Measurements from ENCODE around the gene ELL2.
"Not testable (repeated sequence)": the region's sequence is repeated elsewhere in the genome, so short reads cannot be mapped to it uniquely, and the experiment has no call there.

The ELL2 gene

DNA sequence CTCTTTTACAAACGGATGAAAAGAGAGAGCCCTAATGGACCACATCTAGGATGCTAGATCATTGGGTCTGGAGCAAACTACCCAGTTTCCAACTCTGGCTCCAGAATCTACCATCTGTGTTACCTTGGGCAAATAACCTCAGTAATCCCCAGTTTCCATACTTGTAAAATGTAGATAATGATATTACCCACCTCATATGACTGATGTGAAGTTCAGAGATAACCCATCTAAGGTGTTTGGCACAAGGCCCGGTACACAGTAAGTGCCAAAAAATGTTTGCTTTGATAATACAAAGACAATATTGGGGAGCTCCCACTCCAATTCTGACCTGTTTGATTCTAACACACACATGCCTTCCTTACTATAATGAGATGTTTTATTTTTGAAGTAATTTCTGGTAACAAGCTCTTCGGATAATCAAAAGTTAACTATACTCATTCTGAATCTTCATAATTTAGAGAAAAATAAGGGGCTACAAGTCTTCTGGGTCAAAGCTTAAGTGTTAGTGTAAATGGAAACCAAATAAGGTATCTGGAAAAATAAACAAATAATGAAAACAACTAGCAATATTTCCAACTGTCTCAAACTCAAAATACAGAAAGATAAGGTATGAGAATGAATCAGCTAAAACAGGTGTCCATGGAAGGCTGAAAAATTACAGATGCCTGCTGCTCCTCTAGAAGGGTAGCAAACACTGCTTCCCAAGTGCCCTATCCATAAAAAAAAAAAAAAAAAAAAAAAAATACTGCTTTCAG, 30.4 kb downstream of the ELL2 start:
- DNase-seq (ENCODE audit: low read depth in 2 of 3, low spot score in 1 of 3) = no peak

DNA sequence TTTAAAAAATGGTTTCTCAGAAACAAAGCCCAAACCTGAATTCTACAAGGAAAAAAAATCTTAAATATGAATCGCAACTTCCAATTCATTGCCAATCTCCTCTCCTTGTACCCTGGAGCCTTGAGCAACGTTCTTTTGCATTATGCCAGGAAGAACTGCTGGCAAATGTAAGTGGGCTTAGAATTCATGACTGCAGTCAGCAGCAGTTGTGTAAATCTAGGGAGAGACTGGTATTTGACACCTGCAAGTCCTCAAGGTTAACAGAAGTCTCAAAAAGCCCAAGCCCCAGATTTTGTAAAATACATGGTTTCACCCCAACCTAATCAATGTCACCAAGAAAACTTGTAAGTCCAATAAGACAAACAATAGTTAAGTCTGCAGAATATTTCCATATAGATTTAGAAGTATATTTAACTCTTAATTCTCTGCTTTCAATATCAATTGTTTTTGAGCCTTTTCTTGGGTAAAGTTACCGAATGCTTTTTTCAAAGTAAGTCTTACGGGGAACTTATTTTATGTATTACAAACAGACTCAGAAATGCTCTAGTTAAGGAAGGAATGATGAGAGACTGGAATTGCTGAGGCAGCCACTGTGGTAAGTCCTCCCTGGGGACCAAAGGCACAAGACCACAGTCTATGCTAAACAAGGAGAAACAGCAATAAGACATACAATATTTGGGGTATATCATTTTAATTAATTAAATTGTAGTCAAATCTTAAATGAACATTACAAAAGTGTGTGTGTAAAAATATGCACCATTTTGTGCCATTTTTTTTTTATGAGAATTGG, 31.3 kb downstream of the ELL2 start:
- no peak for DNase-seq (ENCODE audit: low read depth in 2 of 3, low spot score in 1 of 3)

DNA sequence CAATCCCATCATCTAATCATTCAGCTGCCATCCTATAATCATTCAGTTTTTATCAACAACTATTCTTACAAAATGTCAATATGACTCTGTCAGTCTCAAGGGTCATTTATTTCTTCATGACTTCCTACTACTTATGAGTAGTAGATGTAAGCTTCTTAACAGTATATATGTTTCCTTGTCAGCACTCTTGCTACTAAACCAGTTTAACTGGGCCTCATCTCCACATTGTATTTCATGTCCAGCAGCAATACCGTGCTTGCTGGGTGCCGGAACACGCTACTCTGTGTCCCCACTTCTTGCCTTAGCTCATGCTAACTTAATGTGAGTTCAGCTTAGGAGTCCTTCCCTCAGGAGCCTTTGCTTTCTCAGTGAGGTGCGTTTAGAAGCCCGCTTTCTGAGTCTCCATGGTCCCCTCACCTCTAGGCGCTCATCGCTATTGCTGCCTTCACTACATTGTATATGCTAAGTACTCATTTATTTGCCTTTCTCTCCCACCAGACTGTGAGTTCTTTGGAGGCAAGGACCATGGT, 32.9 kb downstream of the ELL2 start:
- no peak for DNase-seq (ENCODE audit: low read depth in 2 of 3, low spot score in 1 of 3)

DNA sequence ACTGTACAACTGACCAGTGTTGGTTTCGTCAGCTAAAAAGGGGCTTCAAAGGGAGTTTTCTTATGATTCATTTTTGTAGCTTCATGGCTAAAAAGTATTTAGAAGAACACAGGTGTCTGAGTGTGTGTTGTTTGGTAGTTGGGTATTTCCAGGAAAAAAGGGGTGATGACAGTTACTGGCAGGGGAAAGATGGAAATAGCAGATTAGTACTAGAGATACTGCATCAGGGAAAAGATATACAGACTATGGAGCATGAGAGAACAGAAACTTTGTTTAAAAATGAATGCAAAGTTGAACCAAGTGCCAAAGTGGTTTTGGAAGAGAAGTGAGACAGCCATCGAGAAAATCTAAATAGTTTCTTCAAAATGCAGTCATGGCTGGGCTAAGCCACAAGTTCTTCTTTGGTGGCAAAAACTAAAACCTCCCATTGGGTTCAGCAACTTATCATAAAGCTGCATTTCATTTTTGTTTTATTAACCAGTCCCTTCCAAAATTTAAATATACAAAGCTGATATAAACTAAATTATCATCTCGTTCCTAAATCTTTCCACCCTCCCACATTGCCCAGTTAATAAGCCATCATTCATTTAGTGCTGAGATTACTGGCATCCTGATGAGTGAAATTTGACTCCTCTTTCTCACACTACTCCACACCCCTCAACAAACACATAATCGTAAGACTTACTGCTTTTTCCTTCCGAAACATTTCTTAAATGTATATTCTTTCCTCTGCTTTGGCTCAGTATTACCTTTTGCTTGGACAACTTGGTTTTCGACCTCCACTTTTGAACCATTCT, 33.5 kb downstream of the ELL2 start:
- no peak for DNase-seq (ENCODE audit: low read depth in 2 of 3, low spot score in 1 of 3)

DNA sequence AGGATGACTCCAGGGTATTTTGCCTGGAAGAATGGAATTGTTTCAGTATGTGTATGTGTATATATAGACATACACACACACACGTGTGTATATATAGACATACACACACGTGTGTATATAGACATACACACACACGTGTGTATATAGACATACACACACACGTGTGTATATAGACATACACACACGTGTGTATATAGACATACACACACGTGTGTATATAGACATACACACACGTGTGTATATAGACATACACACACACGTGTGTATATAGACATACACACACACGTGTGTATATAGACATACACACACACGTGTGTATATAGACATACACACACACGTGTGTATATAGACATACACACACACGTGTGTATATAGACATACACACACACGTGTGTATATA, 34.4 kb downstream of the ELL2 start:
- DNase-seq (ENCODE audit: low read depth in 2 of 3, low spot score in 1 of 3) = not testable (repeated sequence)

DNA sequence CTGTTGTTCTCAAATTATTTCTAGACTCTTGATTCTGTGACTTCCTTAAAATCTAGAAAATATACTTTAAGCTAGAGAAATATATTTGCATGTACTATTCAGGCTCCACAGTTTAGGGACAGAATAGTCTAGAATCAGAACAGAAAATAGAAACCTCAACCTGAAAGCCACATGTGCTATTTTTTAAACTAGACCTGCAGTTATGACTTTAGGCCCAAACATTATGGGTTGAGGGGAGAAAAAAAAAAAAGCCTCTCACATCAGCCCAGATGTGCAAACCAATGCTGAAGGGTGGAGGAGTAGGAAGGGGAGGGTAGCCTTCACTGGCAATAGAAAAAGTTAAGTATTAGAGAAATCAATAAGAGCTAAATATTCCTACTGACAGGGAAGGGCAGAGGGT, 35.7 kb downstream of the ELL2 start:
- DNase-seq (ENCODE audit: low read depth in 2 of 3, low spot score in 1 of 3) = no peak

DNA sequence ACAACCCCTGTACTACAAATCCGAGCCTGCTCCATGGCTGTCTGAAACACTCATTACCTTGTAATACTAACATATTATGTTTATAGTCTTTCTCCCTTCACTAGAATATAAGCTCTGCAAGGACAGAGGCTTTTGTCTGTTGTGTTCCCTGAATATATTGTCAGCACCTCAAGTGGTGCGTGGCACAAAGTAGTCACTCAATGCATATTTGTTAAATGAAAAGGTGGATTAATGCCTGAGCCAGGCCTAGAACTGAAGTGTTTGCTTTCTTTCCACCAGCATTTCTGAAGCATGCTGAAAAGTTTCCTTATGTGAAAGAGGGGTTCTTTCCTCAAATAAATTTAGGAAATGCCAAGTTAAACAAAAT, 36.3 kb downstream of the ELL2 start:
- DNase-seq (ENCODE audit: low read depth in 2 of 3, low spot score in 1 of 3) = no peak

DNA sequence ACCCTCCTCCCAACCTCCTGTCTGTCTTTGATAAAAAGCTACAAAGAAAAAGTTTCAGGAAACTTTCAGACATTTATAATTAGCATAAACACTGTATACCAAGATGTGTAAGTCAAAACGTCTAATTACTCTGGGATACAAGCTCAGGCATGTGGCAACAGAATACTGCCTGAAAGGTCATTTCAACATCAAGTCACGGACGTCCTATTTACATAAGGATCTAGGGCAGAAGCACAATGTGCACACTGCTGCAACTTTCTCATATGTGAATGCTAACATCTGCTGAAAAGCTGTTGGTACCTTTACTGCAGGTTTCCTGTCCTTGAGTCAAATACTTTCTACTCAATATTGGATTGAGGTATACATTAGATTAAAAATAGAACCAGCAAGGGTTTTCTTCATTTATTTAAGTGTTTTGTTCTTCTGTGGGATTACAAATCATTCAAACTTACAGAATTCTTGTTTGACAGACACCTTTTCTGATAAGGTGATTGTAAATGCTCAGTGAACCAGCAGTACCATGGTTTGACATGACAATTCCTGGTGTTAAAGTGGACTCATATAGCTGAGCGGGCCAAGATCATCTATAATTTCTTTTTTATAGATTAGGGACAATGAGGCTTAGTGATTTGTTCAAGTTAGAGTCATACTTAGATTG, 36.8 kb downstream of the ELL2 start:
- DNase-seq (ENCODE audit: low read depth in 2 of 3, low spot score in 1 of 3) = no peak

DNA sequence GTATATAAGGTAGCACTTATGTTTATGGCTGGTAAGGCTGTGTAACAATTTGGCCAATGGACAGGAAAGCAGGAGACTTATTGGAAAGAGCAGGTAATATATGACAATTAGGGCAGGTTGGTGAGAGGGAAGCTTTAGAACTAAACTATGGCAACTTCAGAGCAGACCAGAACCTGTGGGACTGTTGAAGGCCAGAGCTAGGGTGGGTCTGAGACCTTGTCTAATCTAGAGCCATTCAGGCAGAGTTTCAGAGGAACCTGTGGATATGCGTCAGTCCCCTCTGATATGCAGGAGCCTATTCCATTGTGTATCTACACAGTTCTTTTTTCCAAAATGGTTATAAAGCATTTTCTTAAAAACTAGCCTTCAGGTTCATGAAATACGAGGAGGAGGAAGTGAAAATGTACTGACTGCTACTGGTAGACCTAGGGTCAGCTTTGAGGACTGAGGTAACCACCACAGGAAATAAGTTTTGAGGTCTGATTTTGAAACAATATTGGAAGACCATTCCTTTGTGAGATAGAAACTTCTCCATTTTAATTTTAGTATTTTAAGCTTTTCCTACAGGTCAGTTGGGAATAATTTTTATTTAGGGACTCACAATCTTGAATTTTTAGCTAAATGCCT, 37.6 kb downstream of the ELL2 start:
- no peak for DNase-seq (ENCODE audit: low read depth in 2 of 3, low spot score in 1 of 3)

DNA sequence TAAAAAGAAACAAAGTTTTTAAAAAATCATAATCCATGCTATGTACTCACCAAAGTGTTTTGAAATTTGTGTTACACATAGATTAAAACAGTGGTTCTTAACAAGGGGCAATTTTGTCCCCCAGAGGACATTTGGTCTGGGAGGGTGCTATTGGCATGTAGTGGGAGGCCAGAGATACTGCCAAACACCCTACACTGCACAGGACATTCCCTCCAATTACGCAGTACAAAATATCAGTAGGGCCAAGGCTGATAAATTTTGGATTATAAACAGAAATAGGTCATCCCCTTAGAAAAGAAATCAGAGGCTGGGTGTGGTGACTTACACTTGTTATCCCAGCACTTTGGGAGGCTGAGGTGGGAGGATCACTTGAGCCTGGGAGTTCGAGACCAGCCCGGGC, 38.9 kb downstream of the ELL2 start:
- no peak for DNase-seq (ENCODE audit: low read depth in 2 of 3, low spot score in 1 of 3)

DNA sequence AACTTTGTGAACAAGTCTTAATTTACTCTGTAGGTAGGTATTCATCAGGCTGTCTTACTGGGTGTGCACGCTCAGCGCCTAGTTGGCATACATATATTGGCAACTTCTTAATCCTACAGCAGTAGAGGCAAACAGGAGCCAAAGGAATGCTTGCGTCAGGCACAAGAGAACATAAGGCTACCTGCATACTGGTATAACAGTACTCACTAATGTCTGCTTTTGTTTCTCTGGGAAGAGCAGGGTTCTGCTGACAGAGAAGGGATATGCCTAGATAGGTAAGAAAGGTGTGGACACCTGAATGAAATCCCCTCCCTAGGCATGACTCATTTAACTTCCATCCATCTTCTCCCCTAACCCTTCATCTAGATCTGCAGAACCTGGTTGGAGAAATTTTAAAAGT, 40.1 kb downstream of the ELL2 start:
- no peak for DNase-seq (ENCODE audit: low read depth in 2 of 3, low spot score in 1 of 3)

DNA sequence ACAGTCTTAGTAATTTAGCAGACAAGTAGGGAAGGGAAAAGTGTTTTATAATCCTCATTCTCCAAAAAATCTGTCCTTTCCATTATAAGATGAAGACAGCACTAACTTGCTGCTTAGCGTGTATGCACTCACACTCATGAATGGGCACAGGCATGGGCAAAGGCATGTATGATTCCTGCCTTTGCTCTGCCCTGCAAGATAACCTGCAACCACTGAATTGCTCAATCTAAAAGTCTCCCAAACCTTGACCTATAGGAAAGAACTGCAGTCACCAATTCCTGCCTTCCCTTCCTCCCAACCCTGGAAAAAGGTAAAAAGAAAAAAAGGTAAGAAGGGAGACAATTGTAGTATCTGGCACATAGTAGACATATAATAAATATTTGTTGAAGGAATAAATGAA, 40.8 kb downstream of the ELL2 start:
- no peak for DNase-seq (ENCODE audit: low read depth in 2 of 3, low spot score in 1 of 3)

DNA sequence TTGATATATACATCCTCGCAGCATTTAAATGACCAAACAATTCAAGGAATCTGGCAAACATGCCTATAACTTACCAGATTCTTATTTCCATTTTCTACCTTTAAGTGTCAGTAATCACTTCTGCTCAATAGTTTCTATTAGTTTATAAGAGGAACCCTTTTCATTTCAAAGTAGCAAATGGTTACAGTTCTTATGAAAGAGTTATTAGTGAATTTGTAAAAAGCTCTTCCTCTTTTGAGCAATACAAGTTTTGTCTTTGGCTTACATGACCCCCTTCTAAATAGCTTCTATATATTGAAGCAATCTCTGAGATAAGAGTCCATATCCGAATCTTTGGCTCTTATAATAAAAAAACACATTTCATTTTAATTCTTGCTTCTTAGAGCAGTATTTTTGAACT, 42.0 kb downstream of the ELL2 start:
- no peak for DNase-seq (ENCODE audit: low read depth in 2 of 3, low spot score in 1 of 3)

DNA sequence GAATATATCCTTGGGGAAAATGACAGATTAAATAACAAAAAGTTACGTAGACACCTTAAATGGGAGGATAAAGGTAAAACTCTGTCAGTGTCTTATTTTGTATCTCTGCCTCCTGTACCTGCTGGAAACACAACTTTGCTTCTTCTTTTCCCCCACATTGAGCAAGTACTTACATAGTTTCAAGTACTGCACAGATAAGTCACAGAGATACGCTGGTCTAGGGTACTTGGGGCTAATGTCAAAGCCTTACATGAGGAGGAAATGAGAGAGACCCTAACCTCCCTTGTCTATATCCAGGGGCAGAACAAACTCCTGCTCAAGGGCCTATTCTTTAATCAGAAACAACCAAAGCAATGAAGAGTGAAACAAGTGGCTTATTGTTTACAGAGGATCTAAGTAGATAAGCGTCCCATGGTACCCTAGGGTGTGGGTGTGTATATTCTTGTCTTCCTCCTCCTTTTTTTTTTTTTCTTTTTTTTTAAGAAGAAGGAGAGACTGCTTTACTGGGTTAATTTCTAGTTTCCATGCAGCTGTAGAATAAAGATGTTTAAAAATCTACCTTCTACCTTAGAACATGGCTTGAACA, 43.1 kb downstream of the ELL2 start:
- DNase-seq (ENCODE audit: low read depth in 2 of 3, low spot score in 1 of 3) = no peak

DNA sequence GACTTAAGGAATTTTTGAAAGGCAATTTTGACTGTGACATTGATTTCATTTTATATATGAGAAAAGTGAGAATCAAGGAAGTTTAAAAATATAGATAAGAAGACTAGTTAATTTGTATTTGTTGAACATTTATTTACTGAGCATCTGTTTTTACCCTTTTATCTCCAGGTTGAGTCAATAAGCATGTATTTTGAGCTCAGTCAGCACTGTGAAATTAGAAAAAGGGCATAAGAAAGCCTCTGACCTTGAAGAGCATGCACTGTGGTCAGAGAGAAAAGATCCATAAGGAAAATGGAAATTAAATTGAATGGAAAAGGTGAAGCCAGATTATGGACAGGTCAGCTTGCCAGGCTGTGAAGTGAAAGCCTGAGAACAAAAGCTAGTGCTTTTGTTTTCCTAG, 44.4 kb downstream of the ELL2 start:
- no peak for DNase-seq (ENCODE audit: low read depth in 2 of 3, low spot score in 1 of 3)

DNA sequence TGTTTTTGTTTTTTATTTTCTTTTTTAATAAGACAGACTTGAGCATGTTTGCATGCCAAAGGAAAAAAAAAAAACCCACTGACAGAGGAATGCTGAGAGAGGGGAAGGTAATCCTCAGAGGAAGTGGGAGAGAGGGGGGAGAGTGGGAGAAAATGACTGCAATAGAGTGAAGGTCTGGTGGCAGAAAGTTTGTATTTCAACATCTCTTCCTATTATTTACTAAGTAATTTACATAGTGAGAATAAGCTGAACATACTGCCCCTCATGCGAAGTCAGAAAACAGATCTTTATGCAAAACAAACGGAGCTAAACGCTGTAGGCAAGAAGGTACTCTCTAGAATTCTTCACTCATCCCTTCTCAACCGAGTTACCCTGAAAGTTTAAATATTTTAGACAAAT, 45.0 kb downstream of the ELL2 start:
- DNase-seq (ENCODE audit: low read depth in 2 of 3, low spot score in 1 of 3) = no peak

DNA sequence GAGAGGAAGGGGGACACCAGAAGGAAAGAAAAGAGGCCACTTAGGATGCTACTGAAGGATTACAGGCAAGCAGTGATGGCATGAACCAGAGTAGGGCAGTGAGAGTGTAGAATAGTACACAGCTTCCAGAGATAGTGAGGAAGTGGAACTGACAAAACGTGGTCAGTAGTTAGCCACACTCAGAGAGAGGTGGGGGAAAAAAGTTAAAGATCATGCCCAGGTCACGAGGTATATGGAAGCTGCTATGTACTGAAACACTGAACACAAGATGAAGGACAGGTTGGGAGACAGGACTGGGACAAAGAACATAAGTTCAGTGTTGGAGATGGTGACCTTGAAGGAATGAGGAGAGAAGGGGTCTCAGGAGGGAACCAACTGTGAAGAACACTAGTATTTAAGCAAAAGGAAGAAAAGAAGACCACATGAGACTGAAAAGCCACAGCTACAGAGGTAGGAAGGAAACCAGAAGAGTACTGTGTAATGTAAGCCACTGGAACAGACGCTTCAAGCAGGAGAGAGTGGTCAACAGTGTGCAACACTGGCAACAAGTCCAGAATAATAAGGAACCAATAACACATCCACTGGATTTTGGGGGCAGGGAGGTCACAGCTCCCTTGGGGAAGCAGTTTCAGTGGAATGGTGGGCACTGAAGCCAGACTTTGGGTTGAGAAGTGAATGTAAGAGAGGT, 45.5 kb downstream of the ELL2 start:
- DNase-seq (ENCODE audit: low read depth in 2 of 3, low spot score in 1 of 3) = no peak

DNA sequence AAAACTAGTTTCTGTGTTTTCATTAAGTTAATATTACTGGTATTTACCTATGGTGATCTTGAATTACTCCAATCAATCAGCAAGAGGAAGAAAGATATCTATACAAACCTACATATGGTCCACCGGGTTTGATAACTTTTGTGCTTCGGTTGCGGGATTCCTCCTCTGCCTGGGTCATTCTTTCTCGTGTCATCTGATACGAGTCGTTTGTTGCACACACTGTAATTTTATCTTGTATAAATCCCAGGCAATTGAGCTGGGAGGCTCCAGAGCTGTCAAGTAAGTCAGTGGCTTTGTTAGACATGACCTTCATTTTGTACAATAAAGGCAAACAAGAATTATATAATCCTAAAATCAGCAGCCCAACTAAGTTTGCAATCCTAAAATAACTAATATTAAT, 48.0 kb downstream of the ELL2 start:
- no peak for DNase-seq (ENCODE audit: low read depth in 2 of 3, low spot score in 1 of 3)

DNA sequence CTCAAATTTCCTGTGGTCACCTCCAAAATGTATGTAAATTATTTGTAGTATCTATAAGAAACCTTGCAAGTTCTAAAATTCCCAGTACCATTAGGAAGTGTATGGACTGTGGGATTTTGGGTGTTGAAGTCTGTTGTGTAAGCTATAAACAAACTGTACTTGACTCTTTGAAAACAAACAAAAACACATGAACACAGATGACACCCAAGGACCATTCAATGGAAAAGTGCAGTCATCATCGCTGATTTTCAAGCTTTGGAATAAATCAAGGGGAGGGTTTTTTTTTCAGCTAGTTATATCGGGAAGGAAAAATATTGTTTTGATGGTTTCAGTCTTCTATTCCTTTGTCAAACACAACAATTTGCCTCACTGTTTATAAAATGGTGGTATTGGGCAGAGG, 49.6 kb downstream of the ELL2 start:
- DNase-seq (ENCODE audit: low read depth in 2 of 3, low spot score in 1 of 3) = no peak

DNA sequence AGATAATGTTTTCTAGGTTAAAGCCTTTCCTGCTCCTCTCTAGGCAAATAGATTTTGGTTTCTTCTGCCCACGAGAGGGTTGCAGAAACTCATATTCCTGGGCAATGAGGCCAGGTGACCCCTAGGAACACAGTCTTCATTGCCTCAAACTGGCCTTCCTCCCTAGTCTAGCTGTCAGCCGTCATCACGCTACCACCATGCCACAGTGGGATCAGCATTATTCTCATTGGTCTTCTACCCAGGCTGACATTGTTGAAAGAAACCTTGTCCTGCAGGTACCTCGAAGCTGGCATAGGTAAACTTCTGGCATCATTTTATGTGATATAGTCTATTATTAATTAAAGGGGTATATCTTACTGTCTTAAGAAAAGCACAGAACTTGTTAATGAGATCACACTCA, 51.1 kb downstream of the ELL2 start:
- DNase-seq (ENCODE audit: low read depth in 2 of 3, low spot score in 1 of 3) = no peak

Data from stimulated activated CD4-positive, alpha-beta T cell treated with anti-CD3 and anti-CD28 coated beads, Interleukin-12 subunit alpha, Interleukin-12 subunit beta, amount 100 ng/mL, for 48 hours (primary cell).